HG02571 (cell line): ENCODE results near the gene HOXA2.

Experiments used
- ATAC-seq: cut with Tn5 transposase; IDR thresholded peaks from one replicate; pipeline ENCODE4 v1.9.1; 2021; ENCODE audit warnings: mild to moderate bottlenecking, moderate library complexity; ENCODE audit not compliant: unreplicated experiment

The HOXA2 gene

GRCh38 chr7:27141923-27142579 lies 39.6 kb upstream of the HOXA2 start:
- no peak for ATAC-seq

GRCh38 chr7:27141137-27141922 lies 38.8 kb upstream of the HOXA2 start:
- no peak for ATAC-seq

GRCh38 chr7:27140126-27140857 lies 37.8 kb upstream of the HOXA2 start:
- ATAC-seq = no peak

DNA sequence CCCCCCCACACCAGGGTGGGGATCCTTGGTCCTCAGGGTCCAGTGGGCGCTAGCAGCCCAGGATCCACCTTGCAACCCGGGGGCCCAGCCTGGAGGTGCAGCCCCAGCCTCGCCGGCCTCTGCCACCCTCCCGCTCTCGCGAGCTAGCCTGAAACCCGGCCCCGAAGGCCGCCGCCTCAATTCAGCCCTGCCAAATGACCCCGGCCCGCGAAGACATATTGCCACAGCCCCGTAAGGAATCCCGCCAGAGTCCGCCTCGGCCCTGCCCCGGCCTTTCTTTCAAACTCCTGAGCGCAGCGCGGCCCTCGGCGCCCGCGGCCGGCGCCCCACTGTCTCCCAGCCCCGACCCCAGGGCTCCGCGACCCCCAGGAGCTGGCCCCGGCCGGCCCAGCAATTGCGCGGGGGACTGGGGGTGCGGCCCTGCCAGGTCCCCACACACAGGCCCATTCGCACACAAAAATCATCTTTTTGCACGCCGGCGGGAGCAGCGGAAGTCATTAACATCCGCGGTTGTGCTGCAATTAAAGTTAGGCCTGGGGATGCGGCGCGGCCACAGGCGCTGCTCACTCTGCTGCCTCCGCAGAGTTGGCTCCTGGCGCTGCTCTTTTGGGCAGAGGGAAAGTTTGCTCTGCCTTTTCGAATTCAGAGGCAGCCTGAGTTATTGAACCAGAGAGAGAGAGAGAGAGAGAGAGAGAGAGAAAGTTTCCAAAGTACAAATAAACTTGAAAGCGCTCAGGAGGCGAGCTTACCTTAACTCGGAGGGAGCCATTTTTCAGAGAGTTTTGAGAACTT lies 37.0 kb upstream of the HOXA2 start:
- no peak for ATAC-seq

DNA sequence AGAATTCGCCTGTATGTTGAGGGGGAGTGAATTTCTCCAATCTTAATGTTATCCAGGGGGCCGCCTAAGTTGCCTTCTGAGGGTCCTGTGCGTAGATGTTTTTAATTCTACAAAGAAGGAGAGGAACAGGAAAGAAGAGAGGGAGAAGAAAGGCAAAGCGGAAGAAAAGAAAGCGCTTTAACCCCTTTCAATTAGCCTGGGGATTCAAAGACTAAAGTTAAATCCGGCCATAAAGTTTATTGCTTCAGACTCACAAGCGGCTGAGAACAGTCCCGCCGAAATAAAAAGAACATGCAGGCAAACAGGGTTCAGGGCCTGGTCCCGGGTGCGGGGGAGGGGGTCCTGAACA lies 36.5 kb upstream of the HOXA2 start:
- no peak for ATAC-seq

GRCh38 chr7:27138472-27138871 lies 36.0 kb upstream of the HOXA2 start:
- no peak for ATAC-seq

DNA sequence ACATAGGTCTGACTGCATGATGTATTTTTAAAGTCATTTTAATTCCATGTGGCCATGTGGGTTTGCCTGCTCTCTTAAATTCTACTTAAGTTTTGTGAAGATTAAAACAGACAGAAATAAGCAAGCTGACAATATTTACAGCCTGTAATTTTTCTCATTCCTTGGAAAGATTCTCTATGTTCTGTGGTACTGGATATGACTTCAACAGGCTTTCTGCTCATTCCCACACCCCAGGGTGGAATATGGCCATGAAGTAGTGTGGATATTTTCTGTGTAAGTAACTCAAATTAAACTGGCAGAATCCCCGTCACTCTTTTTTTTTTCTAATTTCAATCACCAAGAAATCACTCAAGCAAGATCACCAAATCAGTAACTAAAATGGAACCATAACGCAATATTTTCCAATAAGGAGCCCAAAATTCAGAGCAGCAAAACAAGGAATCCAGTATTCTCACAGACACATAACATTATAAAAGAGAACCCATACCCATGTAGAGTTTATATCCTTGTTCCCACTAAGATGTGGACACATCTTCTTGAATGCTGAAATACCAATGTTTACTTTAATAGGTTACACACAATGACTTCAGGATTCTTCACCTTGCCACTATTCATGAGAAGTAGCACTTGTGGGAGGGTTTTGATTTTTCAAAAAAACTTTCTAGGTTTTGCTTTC lies 35.3 kb upstream of the HOXA2 start:
- ATAC-seq = no peak

- ATAC-seq = no peak
Observed at GRCh38 chr7:27134392-27134791, 31.9 kb upstream of the HOXA2 start.

- ATAC-seq = no peak
Observed at GRCh38 chr7:27133409-27134231, 31.1 kb upstream of the HOXA2 start.

- ATAC-seq = no peak
Observed at GRCh38 chr7:27132978-27133377, 30.5 kb upstream of the HOXA2 start.

- ATAC-seq = no peak
Observed at GRCh38 chr7:27132214-27132613, 29.7 kb upstream of the HOXA2 start.

DNA sequence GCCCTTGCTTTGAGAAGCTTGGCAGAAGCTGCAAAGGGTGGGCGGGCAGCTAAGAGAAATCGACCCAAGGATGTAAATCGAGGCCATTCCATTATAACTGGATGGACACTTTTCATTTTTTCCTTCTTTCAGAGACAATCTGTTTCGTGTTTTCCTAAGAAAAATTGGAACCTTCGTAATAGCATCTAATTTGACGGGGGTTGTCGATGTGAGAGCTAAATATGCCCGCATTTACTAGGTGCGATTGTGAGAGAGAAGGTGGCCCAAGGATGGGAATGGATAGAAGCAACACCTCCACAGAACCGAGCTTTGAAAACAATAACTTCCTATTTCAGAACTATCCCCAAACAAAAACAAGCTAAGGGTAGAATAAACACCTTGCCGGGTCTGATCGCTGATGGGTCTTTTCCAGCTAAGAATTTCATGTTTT lies 28.9 kb upstream of the HOXA2 start:
- ATAC-seq = no peak

- no peak for ATAC-seq
Observed at GRCh38 chr7:27130540-27131389, 28.3 kb upstream of the HOXA2 start, which contains the start of gene HOXA4. Gene HOXA4 (minus strand): TSS chr7:27130757. CDS start chr7:27130733, 24 bp downstream.

DNA sequence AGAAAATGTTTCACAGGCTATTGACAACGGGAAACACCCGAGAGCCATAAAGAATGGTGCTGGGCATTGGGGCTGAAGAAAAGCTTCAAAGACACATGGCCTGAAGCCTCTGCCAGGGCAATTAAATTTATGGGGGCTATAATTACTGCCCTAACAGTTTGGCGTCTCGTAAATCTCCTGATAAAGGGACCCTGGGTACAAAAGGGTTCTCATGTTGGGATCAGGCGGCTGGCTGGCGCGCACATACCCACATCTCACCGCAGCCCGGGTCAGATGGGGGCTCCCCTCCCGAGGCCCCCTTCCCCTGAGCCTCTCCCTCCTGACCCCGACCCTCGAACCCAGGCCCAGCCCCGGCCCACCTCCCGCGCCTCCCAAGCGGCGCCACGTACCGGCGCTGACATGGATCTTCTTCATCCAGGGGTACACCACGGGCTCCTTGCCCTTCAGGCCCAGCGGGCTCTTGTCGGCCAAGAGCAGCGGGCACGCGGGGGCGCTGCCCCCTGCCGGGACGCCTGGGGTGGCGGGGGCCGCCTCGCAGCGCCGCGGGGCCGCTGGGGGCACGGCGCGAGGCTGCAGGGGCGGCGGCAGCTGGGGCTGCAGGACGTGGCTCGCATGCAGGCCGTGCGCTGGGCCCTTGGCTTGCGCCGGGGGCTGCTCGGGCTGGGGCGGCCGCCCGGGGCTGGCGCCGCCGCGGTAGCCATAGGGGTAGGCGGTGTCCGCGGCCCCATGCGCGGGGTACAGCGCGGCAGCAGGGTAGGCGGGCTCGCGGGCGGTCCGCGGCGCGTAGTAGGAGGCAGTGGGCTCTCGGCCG lies 27.5 kb upstream of the HOXA2 start:
- ATAC-seq = no peak

- ATAC-seq = no peak
Observed at GRCh38 chr7:27128776-27129728, 26.6 kb upstream of the HOXA2 start.

- ATAC-seq = no peak
Observed at GRCh38 chr7:27128034-27128433, 25.6 kb upstream of the HOXA2 start.
